Lower leg skin (tissue), 3 donors: ENCODE results near the gene MITD1.

Experiments
- CTCF ChIP-seq, 3 donors: fragments of 450-650 bp; IDR thresholded peaks; one replicate each; pipeline ENCODE4 v1.5.1; 2016; ENCODE audit warnings: antibody characterized with exemption in 3 of 3, mild to moderate bottlenecking in 3 of 3, moderate library complexity in 2 of 3
- POLR2A ChIP-seq, 2 donors: fragments of 450-650 bp; IDR thresholded peaks; one replicate each; pipeline ENCODE4 v1.6.1; 2016 to 2017; ENCODE audit warnings: antibody characterized with exemption in 2 of 2, mild to moderate bottlenecking in 1 of 2, moderate library complexity in 1 of 2

- TF ChIP-seq POLR2A (IDR thresholded peaks at IDR 0.05) = no peak
- no peak for TF ChIP-seq CTCF (IDR thresholded peaks at IDR 0.05)
Measured at GRCh38 chr2:99201959-99202678, 21.3 kb upstream of the MITD1 start.
